ENCODE data around the gene FMNL2.

FMNL2 gene

DNA sequence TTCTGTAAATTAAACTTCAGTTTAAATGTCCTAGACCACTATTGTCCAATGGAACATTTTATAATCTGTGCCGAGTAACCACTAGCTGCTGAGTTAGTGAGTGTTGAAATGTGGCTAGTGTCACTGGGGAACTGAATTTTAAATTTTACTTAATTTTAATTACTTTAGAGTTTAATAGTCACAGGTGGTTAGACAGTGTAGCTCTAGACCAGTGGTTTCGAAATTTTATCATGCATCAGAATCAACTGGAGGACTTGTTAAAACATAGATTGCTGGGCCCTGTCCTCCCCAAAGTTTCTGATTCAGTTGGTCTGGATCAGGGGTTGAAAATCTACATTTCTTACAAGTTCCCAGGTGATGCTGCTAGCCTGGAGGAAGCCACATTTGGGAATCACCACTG lies 110.4 kb downstream of the FMNL2 start:
- no peak for DNase-seq (ENCODE audit: insufficient read length, low spot score)
- no peak for TF ChIP-seq POLR2AphosphoS5 (IDR thresholded peaks at IDR 0.05; ENCODE audit: low read depth, low read length)
- no peak for TF ChIP-seq POU2F2 (IDR thresholded peaks at IDR 0.05; ENCODE audit: low read depth, low read length)
- TF ChIP-seq POLR2A (IDR thresholded peaks at IDR 0.05; ENCODE audit: low read depth, low read length), result no peak
- no peak for TF ChIP-seq PAX5 (IDR thresholded peaks at IDR 0.05; ENCODE audit: insufficient read depth, low read length, severe bottlenecking)
- no peak for TF ChIP-seq SPI1 (IDR thresholded peaks at IDR 0.05; ENCODE audit: low read depth, low read length)
- TF ChIP-seq TAF1 (IDR thresholded peaks at IDR 0.05; ENCODE audit: low read depth, low read length), result no peak
- no peak for FAIRE-seq

DNA sequence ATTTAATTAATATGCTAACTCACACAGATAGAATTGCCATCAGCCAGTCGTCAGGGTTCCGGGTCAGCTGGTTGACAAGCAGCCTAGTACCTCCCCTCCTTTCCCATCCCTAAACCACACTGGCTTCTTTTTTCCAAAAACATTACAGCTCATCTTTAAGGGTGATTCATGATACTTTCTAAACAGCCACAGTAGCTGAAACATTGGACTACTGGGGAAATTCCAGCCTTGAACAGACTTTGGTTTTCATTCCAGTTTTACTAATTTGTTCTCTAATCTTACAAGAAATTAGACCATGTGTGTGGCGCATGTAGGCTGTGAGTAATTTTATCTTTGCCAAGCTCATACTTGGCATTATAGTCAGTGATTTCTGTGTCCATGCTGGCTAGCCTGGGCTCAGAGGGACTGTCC lies 110.8 kb downstream of the FMNL2 start:
- FAIRE-seq (no peak), DNase-seq (ENCODE audit: insufficient read length, low spot score) (no peak)
- TF ChIP-seq TAF1 (IDR thresholded peaks at IDR 0.05; ENCODE audit: low read depth, low read length) (no peak), PAX5 (IDR thresholded peaks at IDR 0.05; ENCODE audit: insufficient read depth, low read length, severe bottlenecking) (no peak), POLR2A (IDR thresholded peaks at IDR 0.05; ENCODE audit: low read depth, low read length) (no peak), POU2F2 (IDR thresholded peaks at IDR 0.05; ENCODE audit: low read depth, low read length) (no peak), SPI1 (IDR thresholded peaks at IDR 0.05; ENCODE audit: low read depth, low read length) (no peak), POLR2AphosphoS5 (IDR thresholded peaks at IDR 0.05; ENCODE audit: low read depth, low read length) (no peak)

DNA sequence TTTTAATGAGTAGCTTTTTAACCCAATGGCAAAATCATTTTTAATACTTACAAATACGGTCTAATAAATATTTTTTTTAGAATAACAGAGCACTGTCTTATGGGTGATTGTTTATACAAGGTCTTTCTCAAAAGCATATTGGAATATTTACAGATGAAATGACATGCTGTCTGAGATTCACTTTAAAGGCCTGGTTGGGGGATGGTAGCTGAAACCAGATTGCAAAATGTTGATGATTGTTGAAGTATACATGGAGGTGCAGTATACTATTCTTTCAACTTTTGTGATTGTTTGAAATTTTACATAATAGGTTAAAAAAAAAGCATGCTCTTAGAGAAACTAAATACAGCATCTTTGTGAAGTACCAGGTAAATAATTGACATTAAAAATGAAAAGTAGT lies 111.2 kb downstream of the FMNL2 start:
- no peak for TF ChIP-seq POU2F2 (IDR thresholded peaks at IDR 0.05; ENCODE audit: low read depth, low read length)
- no peak for TF ChIP-seq PAX5 (IDR thresholded peaks at IDR 0.05; ENCODE audit: insufficient read depth, low read length, severe bottlenecking)
- TF ChIP-seq POLR2A (IDR thresholded peaks at IDR 0.05; ENCODE audit: low read depth, low read length), result no peak
- no peak for TF ChIP-seq POLR2AphosphoS5 (IDR thresholded peaks at IDR 0.05; ENCODE audit: low read depth, low read length)
- no peak for TF ChIP-seq TAF1 (IDR thresholded peaks at IDR 0.05; ENCODE audit: low read depth, low read length)
- no peak for TF ChIP-seq SPI1 (IDR thresholded peaks at IDR 0.05; ENCODE audit: low read depth, low read length)
- DNase-seq (ENCODE audit: insufficient read length, low spot score) (no peak), FAIRE-seq (no peak)

DNA sequence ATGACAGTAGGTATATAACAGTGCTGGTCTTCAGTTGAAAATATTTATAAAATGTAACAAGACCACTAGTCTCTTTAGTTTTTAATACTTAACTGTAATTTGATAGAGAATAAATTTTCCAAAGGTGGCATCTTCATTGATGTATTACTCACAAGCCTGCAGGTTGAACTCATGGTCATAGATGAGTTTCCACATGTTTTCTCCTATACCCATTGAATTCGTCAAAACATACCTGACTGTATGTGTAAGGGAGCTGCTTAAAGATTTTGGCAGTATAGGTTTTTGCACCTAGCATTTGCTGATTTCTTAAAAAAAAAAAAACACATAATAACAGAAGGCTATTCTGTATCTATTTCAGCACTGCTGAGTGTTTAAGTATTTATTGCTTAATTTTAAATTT lies 112.9 kb downstream of the FMNL2 start:
- no peak for FAIRE-seq
- DNase-seq (ENCODE audit: insufficient read length, low spot score), result no peak
- TF ChIP-seq POU2F2 (IDR thresholded peaks at IDR 0.05; ENCODE audit: low read depth, low read length) (no peak), PAX5 (IDR thresholded peaks at IDR 0.05; ENCODE audit: insufficient read depth, low read length, severe bottlenecking) (no peak)

DNA sequence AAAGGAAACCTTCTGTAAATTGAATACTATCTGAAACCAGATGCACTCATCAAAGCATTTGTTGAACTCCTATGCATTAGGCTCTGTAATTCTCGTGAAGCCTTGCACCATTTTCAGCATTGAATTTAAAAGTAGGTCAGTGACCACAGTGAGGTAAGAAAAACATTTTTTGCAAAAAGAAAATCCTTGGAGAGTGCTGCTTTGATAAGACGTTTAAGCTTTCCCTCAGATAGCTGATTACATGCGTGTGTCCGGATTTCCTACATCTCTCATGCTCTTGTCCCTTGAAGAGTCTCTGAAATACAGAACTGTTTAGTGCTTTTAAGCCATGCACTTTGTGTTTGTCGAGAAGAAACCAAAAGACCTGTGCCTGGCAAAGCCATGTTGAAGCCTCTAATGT lies 113.6 kb downstream of the FMNL2 start:
- DNase-seq (ENCODE audit: insufficient read length, low spot score), result no peak
- TF ChIP-seq POLR2AphosphoS5 (IDR thresholded peaks at IDR 0.05; ENCODE audit: low read depth, low read length), result no peak
- no peak for TF ChIP-seq PAX5 (IDR thresholded peaks at IDR 0.05; ENCODE audit: insufficient read depth, low read length, severe bottlenecking)
- TF ChIP-seq POU2F2 (IDR thresholded peaks at IDR 0.05; ENCODE audit: low read depth, low read length), result no peak
- no peak for TF ChIP-seq TAF1 (IDR thresholded peaks at IDR 0.05; ENCODE audit: low read depth, low read length)
- TF ChIP-seq POLR2A (IDR thresholded peaks at IDR 0.05; ENCODE audit: low read depth, low read length), result no peak
- no peak for TF ChIP-seq SPI1 (IDR thresholded peaks at IDR 0.05; ENCODE audit: low read depth, low read length)
- no peak for FAIRE-seq

DNA sequence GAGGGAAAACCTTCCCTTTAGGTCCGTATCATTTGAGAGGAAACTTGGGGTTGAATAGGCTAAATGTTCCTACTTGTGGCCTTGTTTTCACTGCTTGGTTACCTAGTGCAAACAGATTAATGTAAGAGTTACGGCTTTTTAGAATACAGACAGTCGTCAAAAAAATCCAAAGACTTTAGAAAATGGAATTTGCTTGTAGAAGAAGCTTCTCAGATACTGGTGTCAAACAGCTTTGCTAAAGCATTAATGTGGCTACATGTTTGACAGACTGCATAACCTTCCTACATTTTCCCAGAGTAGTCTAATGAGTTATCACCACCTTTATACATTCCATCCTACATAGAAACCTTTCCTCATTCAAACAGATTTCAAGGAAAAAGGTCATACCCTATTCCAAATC lies 114.6 kb downstream of the FMNL2 start:
- FAIRE-seq, result no peak

DNA sequence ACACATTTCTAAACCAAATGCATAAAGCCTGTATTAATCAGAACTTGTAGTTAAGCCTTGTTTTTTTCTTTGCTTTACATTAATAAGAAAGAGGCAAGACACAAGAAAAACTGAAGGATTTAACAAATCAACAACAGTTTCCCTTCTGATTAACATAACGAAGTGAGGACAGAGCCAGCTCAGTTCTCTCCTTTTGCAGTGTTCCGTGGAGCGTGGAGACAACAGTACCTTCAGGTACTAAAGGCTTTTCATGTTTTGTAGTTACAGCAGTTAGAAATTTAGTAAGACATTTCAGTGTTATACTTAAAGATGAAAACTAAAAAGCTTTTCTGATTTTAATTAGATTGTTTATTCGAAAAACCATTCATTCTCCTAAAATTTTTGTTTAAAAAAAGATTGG lies 115.2 kb downstream of the FMNL2 start:
- TF ChIP-seq POU2F2 (IDR thresholded peaks at IDR 0.05; ENCODE audit: low read depth, low read length) (no peak), POLR2A (IDR thresholded peaks at IDR 0.05; ENCODE audit: low read depth, low read length) (no peak), TAF1 (IDR thresholded peaks at IDR 0.05; ENCODE audit: low read depth, low read length) (no peak), POLR2AphosphoS5 (IDR thresholded peaks at IDR 0.05; ENCODE audit: low read depth, low read length) (no peak), SPI1 (IDR thresholded peaks at IDR 0.05; ENCODE audit: low read depth, low read length) (no peak), PAX5 (IDR thresholded peaks at IDR 0.05; ENCODE audit: insufficient read depth, low read length, severe bottlenecking) (no peak)
- FAIRE-seq (no peak), DNase-seq (ENCODE audit: insufficient read length, low spot score) (no peak)

More for the DNA sequence above, 114.6 kb downstream of the FMNL2 start:
- DNase-seq (ENCODE audit: insufficient read length, low spot score), result no peak
- TF ChIP-seq POU2F2 (IDR thresholded peaks at IDR 0.05; ENCODE audit: low read depth, low read length), result no peak
- TF ChIP-seq POLR2AphosphoS5 (IDR thresholded peaks at IDR 0.05; ENCODE audit: low read depth, low read length), result no peak
- no peak for TF ChIP-seq TAF1 (IDR thresholded peaks at IDR 0.05; ENCODE audit: low read depth, low read length)
- TF ChIP-seq PAX5 (IDR thresholded peaks at IDR 0.05; ENCODE audit: insufficient read depth, low read length, severe bottlenecking), result no peak
- no peak for TF ChIP-seq SPI1 (IDR thresholded peaks at IDR 0.05; ENCODE audit: low read depth, low read length)
- no peak for TF ChIP-seq POLR2A (IDR thresholded peaks at IDR 0.05; ENCODE audit: low read depth, low read length)

DNA sequence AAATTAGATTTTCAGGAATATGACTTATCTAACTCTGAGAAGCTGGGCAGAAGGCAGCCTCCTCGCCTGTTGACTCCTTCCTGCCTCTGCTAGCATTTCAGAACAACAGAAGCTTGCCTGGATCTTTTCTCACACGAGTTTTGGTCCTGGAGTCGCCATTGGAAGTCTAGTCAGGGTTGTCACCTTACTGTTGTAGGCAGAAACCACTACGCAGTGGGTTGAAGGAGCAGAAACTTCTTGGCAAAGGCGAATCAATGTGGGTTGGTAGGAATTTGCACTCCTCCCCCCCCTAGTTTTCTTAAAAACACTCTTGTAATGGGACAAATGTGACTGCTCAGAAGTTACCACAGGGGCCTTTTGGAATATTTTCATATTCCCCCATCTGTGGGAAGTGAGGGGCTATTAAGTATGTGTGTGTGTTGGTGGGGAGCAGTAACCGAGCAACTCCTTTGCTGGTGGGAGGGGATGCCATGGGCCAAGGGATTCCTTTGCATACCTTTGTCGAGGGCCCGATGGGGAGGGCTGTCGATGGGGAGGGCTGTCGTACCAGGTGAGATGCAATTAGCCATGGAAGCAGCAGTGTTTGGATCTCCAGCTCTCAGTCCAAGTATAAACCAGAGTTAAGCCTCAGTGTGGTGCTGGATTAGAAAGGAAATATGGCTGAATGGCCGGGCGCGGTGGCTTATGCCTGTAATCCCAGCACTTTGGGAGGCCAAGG lies 117.4 kb downstream of the FMNL2 start:
- DNase-seq (ENCODE audit: insufficient read length, low spot score) (no peak), FAIRE-seq (no peak)
- TF ChIP-seq PAX5 (IDR thresholded peaks at IDR 0.05; ENCODE audit: insufficient read depth, low read length, severe bottlenecking) (no peak), POLR2AphosphoS5 (IDR thresholded peaks at IDR 0.05; ENCODE audit: low read depth, low read length) (no peak), POU2F2 (IDR thresholded peaks at IDR 0.05; ENCODE audit: low read depth, low read length) (no peak), TAF1 (IDR thresholded peaks at IDR 0.05; ENCODE audit: low read depth, low read length) (no peak), POLR2A (IDR thresholded peaks at IDR 0.05; ENCODE audit: low read depth, low read length) (no peak), SPI1 (IDR thresholded peaks at IDR 0.05; ENCODE audit: low read depth, low read length) (no peak)

DNA sequence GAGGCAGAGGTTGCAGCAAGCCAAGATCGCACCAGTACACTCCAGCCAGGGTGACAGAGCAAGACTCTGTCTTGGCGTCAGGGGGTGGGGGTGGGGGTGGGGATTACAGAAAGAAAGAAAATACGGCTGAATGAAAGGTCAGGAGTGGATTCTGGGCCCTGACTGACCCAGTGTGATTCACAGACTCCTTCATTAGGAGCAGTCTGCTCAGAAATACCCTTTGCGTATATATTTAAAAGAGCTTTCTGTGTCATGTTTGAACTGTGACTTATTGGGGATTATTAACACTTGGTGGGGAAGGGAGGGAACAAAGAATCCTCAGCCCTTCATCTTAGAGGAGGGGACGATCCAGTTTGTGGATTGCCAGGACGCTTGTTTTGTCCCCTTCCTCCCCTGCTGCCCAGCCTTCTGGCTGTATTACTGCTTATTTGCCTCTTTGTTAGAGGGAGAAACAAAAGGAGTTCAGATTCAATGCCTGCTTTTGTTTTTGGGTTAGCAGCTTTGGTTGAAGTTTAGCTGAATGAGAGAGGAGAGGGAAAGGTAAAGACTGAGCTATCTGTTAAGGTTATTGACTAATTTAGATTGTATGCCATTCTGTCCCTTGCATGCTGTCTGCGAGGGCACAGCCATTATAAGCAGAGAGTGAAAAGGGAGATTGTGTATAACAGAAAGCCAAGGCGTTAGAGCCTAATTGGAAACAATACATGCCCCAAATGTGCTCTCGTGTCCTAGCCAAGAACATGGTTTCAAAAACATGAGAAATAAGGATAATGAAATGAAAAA lies 118.3 kb downstream of the FMNL2 start:
- TF ChIP-seq TAF1 (IDR thresholded peaks at IDR 0.05; ENCODE audit: low read depth, low read length), result no peak
- no peak for FAIRE-seq
- no peak for DNase-seq (ENCODE audit: insufficient read length, low spot score)

DNA sequence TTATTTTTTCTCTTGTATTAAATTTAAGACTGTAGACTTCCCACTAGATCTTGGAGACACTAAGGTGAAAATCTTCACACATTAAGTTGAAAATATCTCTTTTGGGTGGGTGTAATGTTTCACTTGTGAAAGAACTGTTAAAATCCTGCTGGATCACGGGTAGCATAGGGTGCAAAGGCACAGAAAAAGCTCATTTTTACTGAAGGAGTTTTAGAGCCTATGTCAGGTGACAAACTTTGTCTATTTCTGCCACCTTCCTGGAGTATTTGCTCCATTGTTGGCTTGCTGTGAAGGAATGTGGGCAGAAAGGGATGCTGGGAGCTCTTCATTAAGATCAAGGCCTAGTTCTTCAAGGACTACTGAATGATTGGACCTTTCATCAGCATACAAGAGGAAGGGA lies 119.4 kb downstream of the FMNL2 start:
- FAIRE-seq (no peak), DNase-seq (ENCODE audit: insufficient read length, low spot score) (no peak)
- TF ChIP-seq PAX5 (IDR thresholded peaks at IDR 0.05; ENCODE audit: insufficient read depth, low read length, severe bottlenecking), result no peak
- TF ChIP-seq POLR2AphosphoS5 (IDR thresholded peaks at IDR 0.05; ENCODE audit: low read depth, low read length), result no peak
- no peak for TF ChIP-seq SPI1 (IDR thresholded peaks at IDR 0.05; ENCODE audit: low read depth, low read length)
- TF ChIP-seq TAF1 (IDR thresholded peaks at IDR 0.05; ENCODE audit: low read depth, low read length), result no peak
- no peak for TF ChIP-seq POU2F2 (IDR thresholded peaks at IDR 0.05; ENCODE audit: low read depth, low read length)
- no peak for TF ChIP-seq POLR2A (IDR thresholded peaks at IDR 0.05; ENCODE audit: low read depth, low read length)
